ENCODE results near the gene ATP6V1E1.
"Not testable (repeated sequence)": the region's sequence is repeated elsewhere in the genome, so short reads cannot be mapped to it uniquely, and the experiment has no call there.

The ATP6V1E1 gene

GRCh38 chr22:17628406-17629172 lies at the start of gene ATP6V1E1:
Gene ATP6V1E1, minus strand, starts transcription at chr22:17628749. Its CDS starts 114 bp downstream, at chr22:17628635.
- TF ChIP-seq CTCF (IDR thresholded peaks at IDR 0.05; ENCODE audit: low read depth, low read length, missing control alignments), result no peak
- in situ Hi-C loops (cut with HindIII; ENCODE audit: low pct_ligation_motif_present, low sequenced_read_pairs), result no loop called here
- peak within 1 kb of the TSS; percentile 100 for H3K4me3 ChIP-seq (ENCODE audit: low read depth, low read length)

GRCh38 chr22:17675584-17675983 lies 47.0 kb upstream of the ATP6V1E1 start:
- H3K4me3 ChIP-seq (ENCODE audit: low read depth, low read length), result no peak overlapping the region
- H3K27me3 ChIP-seq (replicated peaks), result no peaks in the 10 kb centered on the region
- no peak overlapping the region for H3K27ac ChIP-seq
- in situ Hi-C loops (cut with HindIII; ENCODE audit: low pct_ligation_motif_present, low sequenced_read_pairs), result no loop called here
- peaks cover 11% of the 10 kb centered on the region for H3K36me3 ChIP-seq (replicated peaks)
- DNase-seq, result no peak
- no peak for TF ChIP-seq CTCF (IDR thresholded peaks at IDR 0.05; ENCODE audit: low read depth, low read length, missing control alignments)

More at GRCh38 chr22:17628406-17629172, at the start of gene ATP6V1E1:
- peak; percentile 97 for DNase-seq
- H3K36me3 ChIP-seq (replicated peaks), result peaks cover 3% of the 10 kb centered on the region
- peak within 1 kb of the TSS; percentile 95 for H3K27ac ChIP-seq
- no peaks in the 10 kb centered on the region for H3K27me3 ChIP-seq (replicated peaks)

GRCh38 chr22:17674152-17674551 lies 45.6 kb upstream of the ATP6V1E1 start:
- DNase-seq, result no peak
- Histone ChIP-seq H3K27ac (no peak overlapping the region), H3K4me3 (ENCODE audit: low read depth, low read length) (no peak overlapping the region), H3K27me3 (replicated peaks) (no peaks in the 10 kb centered on the region), H3K36me3 (replicated peaks) (peaks cover 21% of the 10 kb centered on the region)
- in situ Hi-C loops (cut with HindIII; ENCODE audit: low pct_ligation_motif_present, low sequenced_read_pairs), result no loop called here
- TF ChIP-seq CTCF (IDR thresholded peaks at IDR 0.05; ENCODE audit: low read depth, low read length, missing control alignments), result no peak

- H3K4me3 ChIP-seq (ENCODE audit: low read depth, low read length), result no peak overlapping the region
- no peak for DNase-seq
- no peak overlapping the region for H3K27ac ChIP-seq
- peaks cover 22% of the 10 kb centered on the region for H3K36me3 ChIP-seq (replicated peaks)
- no peak for TF ChIP-seq CTCF (IDR thresholded peaks at IDR 0.05; ENCODE audit: low read depth, low read length, missing control alignments)
- no peaks in the 10 kb centered on the region for H3K27me3 ChIP-seq (replicated peaks)
- in situ Hi-C loops (cut with HindIII; ENCODE audit: low pct_ligation_motif_present, low sequenced_read_pairs), result no loop called here
Measured at GRCh38 chr22:17672417-17672991, 44.0 kb upstream of the ATP6V1E1 start.

- H3K4me3 ChIP-seq (ENCODE audit: low read depth, low read length); DNase-seq; in situ Hi-C loops (cut with HindIII; ENCODE audit: low pct_ligation_motif_present, low sequenced_read_pairs); H3K27ac ChIP-seq; H3K27me3 ChIP-seq (replicated peaks): not testable (repeated sequence)
- H3K36me3 ChIP-seq (replicated peaks), result peaks cover 22% of the 10 kb centered on the region
Measured at GRCh38 chr22:17671521-17672092, 43.1 kb upstream of the ATP6V1E1 start.

GRCh38 chr22:17665854-17666253 lies 37.3 kb upstream of the ATP6V1E1 start:
- H3K36me3 ChIP-seq (replicated peaks), result peaks cover 24% of the 10 kb centered on the region
- no peak for TF ChIP-seq CTCF (IDR thresholded peaks at IDR 0.05; ENCODE audit: low read depth, low read length, missing control alignments)
- in situ Hi-C loops (cut with HindIII; ENCODE audit: low pct_ligation_motif_present, low sequenced_read_pairs), result no loop called here
- H3K4me3 ChIP-seq (ENCODE audit: low read depth, low read length), result no peak overlapping the region
- H3K27ac ChIP-seq, result no peak overlapping the region
- DNase-seq, result no peak
- H3K27me3 ChIP-seq (replicated peaks), result no peaks in the 10 kb centered on the region
